ENCODE measurements around the gene RFC1. TPM values are rescaled to one million over a fixed set of nuclear protein-coding genes. Genes with fewer than 3 reads are reported as not detected.
"Not testable (repeated sequence)": the region's sequence is repeated elsewhere in the genome, so short reads cannot be mapped to it uniquely, and the experiment has no call there.

The RFC1 gene
- total RNA-seq (2014; rRNA removed; shearing (Covaris generic); ENCODE audit: low replicate concordance): 35.6 and 46.0 TPM in 2 replicates

- no peaks in the 10 kb centered on the region for H3K27me3 ChIP-seq
- no peaks in the 10 kb centered on the region for H3K9me3 ChIP-seq
- peak; percentile 88 for DNase-seq
- H3K36me3 ChIP-seq: peaks cover 3% of the 10 kb centered on the region; the same call in 1 of the 2 replicates
- peak within 1 kb of the TSS; percentile 80 for H3K4me3 ChIP-seq
Observed at GRCh38 chr4:39365830-39366771, at the start of gene RFC1. RFC1 (minus strand) TSS chr4:39366362; CDS start chr4:39366241, 121 bp downstream.

GRCh38 chr4:39415678-39416283, 49.6 kb upstream of the RFC1 start:
- no peaks in the 10 kb centered on the region for H3K36me3 ChIP-seq
- no peaks in the 10 kb centered on the region for H3K27me3 ChIP-seq
- H3K4me3 ChIP-seq: no peak overlapping the region
- DNase-seq: no peak
- no peaks in the 10 kb centered on the region for H3K9me3 ChIP-seq

GRCh38 chr4:39411561-39411960, 45.4 kb upstream of the RFC1 start:
- H3K4me3 ChIP-seq, H3K9me3 ChIP-seq, DNase-seq, H3K36me3 ChIP-seq, H3K27me3 ChIP-seq: not testable (repeated sequence)

- Histone ChIP-seq H3K4me3 (peak overlapping the region; percentile 35), H3K36me3 (no peaks in the 10 kb centered on the region), H3K27me3 (no peaks in the 10 kb centered on the region), H3K9me3 (no peaks in the 10 kb centered on the region)
- no peak for DNase-seq
Observed at GRCh38 chr4:39410415-39410814, 44.3 kb upstream of the RFC1 start.

- Histone ChIP-seq H3K4me3 (no peak overlapping the region), H3K9me3 (no peaks in the 10 kb centered on the region), H3K27me3 (no peaks in the 10 kb centered on the region), H3K36me3 (no peaks in the 10 kb centered on the region)
- no peak for DNase-seq
Observed at GRCh38 chr4:39407584-39407885, 41.4 kb upstream of the RFC1 start.

- no peaks in the 10 kb centered on the region for H3K36me3 ChIP-seq
- no peaks in the 10 kb centered on the region for H3K9me3 ChIP-seq
- no peak for DNase-seq
- H3K27me3 ChIP-seq: no peaks in the 10 kb centered on the region
- H3K4me3 ChIP-seq: no peak within 1 kb of the TSS
Observed at GRCh38 chr4:39406763-39407583, 40.8 kb upstream of the RFC1 start, which contains the start of gene KLB. KLB (plus strand) TSS chr4:39406930; CDS start chr4:39406950, 20 bp downstream.

GRCh38 chr4:39401640-39402039, 35.5 kb upstream of the RFC1 start:
- H3K27me3 ChIP-seq, H3K9me3 ChIP-seq, H3K4me3 ChIP-seq, H3K36me3 ChIP-seq: not testable (repeated sequence)
- DNase-seq: peak; percentile 1

- DNase-seq: no peak
- Histone ChIP-seq H3K4me3 (no peak overlapping the region), H3K36me3 (no peaks in the 10 kb centered on the region), H3K9me3 (no peaks in the 10 kb centered on the region), H3K27me3 (no peaks in the 10 kb centered on the region)
Observed at GRCh38 chr4:39394706-39395105, 28.5 kb upstream of the RFC1 start.

GRCh38 chr4:39390603-39391002, 24.4 kb upstream of the RFC1 start:
- H3K9me3 ChIP-seq: no peaks in the 10 kb centered on the region
- H3K36me3 ChIP-seq: no peaks in the 10 kb centered on the region
- no peak overlapping the region for H3K4me3 ChIP-seq
- no peak for DNase-seq
- H3K27me3 ChIP-seq: no peaks in the 10 kb centered on the region

- no peak for DNase-seq
- no peaks in the 10 kb centered on the region for H3K27me3 ChIP-seq
- H3K9me3 ChIP-seq: no peaks in the 10 kb centered on the region
- no peaks in the 10 kb centered on the region for H3K36me3 ChIP-seq
- no peak overlapping the region for H3K4me3 ChIP-seq
Observed at GRCh38 chr4:39384563-39384962, 18.4 kb upstream of the RFC1 start.

GRCh38 chr4:39383690-39384089, 17.5 kb upstream of the RFC1 start:
- no peak for DNase-seq
- Histone ChIP-seq H3K4me3 (no peak overlapping the region), H3K9me3 (no peaks in the 10 kb centered on the region), H3K36me3 (no peaks in the 10 kb centered on the region), H3K27me3 (no peaks in the 10 kb centered on the region)

- no peak overlapping the region for H3K4me3 ChIP-seq
- no peaks in the 10 kb centered on the region for H3K36me3 ChIP-seq
- DNase-seq: no peak
- H3K9me3 ChIP-seq: no peaks in the 10 kb centered on the region
- H3K27me3 ChIP-seq: 0 out of 2 replicates have a peak, but pooled peaks cover 2% of the 10 kb centered on the region
Observed at GRCh38 chr4:39375478-39375877, 9.3 kb upstream of the RFC1 start.

GRCh38 chr4:39371209-39371608, 5.0 kb upstream of the RFC1 start:
- H3K27me3 ChIP-seq, H3K36me3 ChIP-seq, H3K9me3 ChIP-seq, DNase-seq, H3K4me3 ChIP-seq: not testable (repeated sequence)

- Histone ChIP-seq H3K36me3 (no peaks in the 10 kb centered on the region), H3K27me3 (no peaks in the 10 kb centered on the region), H3K4me3 (no peak overlapping the region), H3K9me3 (no peaks in the 10 kb centered on the region)
- DNase-seq: no peak
Observed at GRCh38 chr4:39369301-39369700, 3.1 kb upstream of the RFC1 start.

GRCh38 chr4:39367166-39367565, 1.0 kb upstream of the RFC1 start:
- Histone ChIP-seq H3K9me3 (no peaks in the 10 kb centered on the region), H3K36me3 (no peaks in the 10 kb centered on the region), H3K4me3 (no peak overlapping the region), H3K27me3 (no peaks in the 10 kb centered on the region)
- no peak for DNase-seq

GRCh38 chr4:39365360-39365759, 802 bp downstream of the RFC1 start:
- Histone ChIP-seq H3K4me3 (peak overlapping the region; percentile 80), H3K9me3 (no peaks in the 10 kb centered on the region)
- no peak for DNase-seq

More at GRCh38 chr4:39365360-39365759, 802 bp downstream of the RFC1 start:
- H3K36me3 ChIP-seq: peaks cover 3% of the 10 kb centered on the region; the same call in 1 of the 2 replicates
- no peaks in the 10 kb centered on the region for H3K27me3 ChIP-seq
